GM19099 (cell line): Measurements from ENCODE around the gene HTRA1.

Experiments
- POLR2A ChIP-seq: IDR thresholded peaks from 3 replicates; pipeline ENCODE4 v1.6.1; 2011; ENCODE audit warnings: low read depth; ENCODE audit not compliant: insufficient read length; ENCODE audit errors: extremely low read depth

HTRA1 gene

GRCh38 chr10:122475591-122476332 lies 14.4 kb downstream of the HTRA1 start:
- TF ChIP-seq POLR2A, result no peak

- no peak for TF ChIP-seq POLR2A
These were observed 15.0 kb downstream of the HTRA1 start for GRCh38 chr10:122476333-122476695.

GRCh38 chr10:122477436-122477835 lies 16.1 kb downstream of the HTRA1 start:
- TF ChIP-seq POLR2A, result no peak

GRCh38 chr10:122478971-122479370 lies 17.6 kb downstream of the HTRA1 start:
- TF ChIP-seq POLR2A, result no peak

- TF ChIP-seq POLR2A, result no peak
These were observed 18.9 kb downstream of the HTRA1 start for GRCh38 chr10:122480146-122480833.

DNA sequence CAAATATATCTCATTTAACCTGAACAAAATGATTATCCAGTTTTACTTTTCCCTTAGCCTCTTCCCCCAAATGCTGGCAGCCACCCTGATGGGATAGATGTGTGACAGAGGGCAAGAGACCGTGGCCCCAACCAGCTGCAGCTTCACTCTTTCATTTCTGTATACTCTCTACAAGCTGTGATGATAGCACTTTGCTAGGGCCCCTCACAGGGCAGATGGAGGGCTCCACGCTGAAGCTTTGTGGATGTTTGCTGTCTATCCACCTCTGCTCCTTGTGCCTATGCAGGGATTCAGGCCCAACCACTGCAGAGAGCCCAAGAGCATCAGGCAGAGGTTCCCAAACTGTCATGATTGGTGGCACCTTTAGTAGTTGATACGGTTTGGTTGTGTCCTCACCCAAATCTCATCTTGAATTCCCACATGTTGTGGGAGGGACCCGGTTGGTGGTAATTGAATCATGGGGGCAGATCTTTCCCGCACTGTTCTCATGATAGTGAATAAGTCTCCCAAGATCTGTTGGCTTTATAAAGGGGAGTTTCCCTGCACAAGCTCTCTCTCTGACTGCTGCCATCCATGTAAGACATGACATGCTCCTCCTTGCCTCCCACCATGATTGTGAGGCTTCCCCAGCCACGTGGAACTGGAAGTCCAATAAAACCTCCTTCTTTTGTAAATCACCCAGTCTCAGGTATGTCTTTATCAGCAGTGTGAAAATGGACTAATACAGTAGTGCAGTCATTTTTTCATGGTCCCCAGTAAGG lies 20.1 kb downstream of the HTRA1 start:
- no peak for TF ChIP-seq POLR2A

DNA sequence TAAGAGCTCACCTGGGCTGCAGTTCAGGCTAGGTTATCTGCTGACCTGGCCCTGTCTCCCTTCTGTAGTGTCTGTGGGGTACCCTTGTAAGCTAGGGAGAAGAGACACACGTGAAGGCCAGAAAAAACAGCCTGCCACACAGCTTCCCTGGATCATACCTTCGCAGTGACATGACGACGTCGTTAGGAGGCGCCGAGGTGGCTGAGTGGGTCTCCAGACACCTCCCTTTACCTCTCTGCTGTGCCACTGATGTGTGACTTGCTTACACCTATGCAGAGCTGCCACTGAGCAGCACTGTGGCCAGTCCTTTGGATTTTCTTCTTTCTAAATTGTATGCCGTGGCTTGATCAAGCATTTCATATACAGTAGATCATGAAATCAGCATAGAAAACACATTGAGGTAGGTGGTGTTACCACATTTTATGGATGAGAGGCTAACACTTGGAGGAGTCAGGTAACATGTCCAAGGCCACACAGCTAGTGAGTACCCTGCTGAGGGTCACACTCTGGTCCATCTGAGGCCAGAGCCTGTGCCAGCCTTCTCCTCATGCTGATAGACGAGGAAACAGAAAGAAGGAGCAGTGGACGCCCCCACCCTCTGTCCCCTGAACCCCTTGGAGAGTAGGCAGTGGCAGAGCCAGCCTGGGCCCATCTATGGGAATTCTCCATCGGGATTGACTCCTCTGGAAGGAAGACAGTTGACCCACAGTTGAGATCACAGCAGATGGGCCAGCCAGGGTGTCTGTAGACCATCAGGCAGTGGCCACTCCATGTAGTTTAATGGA lies 23.1 kb downstream of the HTRA1 start:
- TF ChIP-seq POLR2A, result no peak

- TF ChIP-seq POLR2A, result no peak
These were observed 24.3 kb downstream of the HTRA1 start for GRCh38 chr10:122485670-122486069.

DNA sequence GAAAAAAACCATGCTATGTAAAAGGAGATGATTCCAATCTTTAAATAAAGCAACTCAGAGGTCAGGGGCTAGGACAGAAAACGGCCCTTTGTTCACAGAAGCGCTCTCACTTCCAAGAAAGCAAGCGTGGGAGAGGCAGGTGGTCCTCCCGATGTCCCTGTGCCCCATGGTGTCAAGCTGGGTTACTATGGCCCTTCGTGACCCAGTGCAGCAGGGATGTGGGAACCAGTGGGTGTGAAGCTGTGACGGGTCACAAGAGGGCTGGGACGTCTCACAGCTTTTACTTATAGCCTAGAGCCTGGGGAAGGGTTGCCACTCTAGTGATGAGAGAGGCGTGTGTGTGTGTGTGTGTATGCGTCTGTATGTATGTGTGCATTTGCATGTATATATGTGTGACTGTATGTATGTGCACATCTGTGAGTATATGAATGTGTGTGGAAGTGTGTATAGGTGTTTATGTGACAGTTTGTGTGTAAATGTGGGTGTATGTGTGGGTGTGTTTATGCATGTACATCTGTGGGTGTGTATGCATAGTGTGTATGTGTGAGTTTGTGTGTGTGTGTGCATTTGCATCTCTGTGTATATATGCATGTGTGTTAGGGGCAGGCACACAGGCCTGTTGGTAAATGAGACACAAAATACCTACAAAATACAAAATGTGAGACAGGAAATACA lies 25.2 kb downstream of the HTRA1 start:
- no peak for TF ChIP-seq POLR2A

GRCh38 chr10:122487174-122487765 lies 25.9 kb downstream of the HTRA1 start:
- TF ChIP-seq POLR2A, result no peak

GRCh38 chr10:122490268-122490667 lies 28.9 kb downstream of the HTRA1 start:
- no peak for TF ChIP-seq POLR2A

DNA sequence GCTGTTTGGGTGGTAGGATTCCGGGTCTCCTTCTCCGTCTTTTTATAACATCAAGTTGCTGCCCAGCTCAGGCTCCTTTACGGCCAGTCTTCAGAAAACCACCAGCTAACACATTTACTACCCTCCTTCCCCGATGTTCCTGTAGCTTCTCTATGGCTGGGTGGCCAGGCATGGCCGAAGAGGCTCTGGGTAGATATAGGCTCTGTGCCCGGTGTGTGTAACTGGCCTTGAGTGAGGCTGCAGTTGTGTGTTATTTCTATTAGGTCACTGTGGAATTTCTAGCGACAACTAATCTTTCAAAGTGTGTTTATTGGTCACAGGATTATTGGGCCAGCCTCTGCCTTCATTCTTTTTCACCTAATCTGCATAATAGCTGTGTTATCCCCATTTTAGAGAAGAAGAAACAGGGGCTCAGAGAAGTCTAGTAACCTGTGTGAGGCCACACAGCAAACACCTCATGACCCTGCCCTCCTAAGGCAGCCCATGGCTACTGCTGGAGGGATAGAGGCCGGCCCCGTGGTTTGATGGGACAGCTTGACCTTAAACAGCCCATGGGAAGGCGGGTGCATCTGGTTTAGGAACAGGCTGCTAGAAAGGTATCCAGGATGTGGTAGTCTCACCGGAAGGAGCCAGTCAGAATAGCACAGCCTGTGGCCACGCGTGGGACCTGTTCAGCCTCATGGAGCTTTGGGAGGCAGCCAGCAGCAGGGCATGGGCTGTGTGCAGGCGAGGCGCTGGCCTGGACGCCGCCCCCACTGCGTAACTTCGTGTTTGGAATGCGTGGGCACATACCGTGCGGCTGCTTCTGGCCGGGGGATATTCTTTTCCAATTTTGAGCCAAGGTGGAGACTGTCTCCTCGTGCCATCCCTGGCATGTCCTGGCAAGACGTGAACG lies 29.7 kb downstream of the HTRA1 start:
- no peak for TF ChIP-seq POLR2A

- TF ChIP-seq POLR2A, result no peak
These were observed 30.7 kb downstream of the HTRA1 start for GRCh38 chr10:122492006-122492405.

DNA sequence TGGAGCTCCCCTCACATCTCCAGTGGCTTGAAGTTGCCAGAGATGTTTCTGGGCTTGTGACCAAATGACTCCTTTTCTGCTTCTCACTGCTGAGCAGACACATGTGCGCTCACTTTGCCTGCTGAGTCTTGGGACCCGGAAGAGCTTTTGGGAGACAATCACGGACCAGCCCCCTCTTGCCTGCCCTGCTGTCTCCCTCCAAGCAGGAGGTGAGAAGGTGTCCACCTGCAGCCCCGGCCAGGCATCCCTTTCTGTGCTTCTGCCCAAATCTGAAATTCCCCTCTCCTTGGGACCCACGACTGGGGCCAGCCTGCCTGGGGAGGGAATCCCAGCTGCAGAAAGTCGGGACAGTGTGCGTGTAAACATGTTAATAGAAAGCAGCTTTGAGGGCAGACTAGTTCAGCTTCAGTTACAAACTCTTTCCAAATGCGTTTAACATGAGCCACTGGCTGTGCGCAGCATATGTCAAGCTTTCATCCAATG lies 31.7 kb downstream of the HTRA1 start:
- TF ChIP-seq POLR2A, result no peak

GRCh38 chr10:122493761-122494160 lies 32.4 kb downstream of the HTRA1 start:
- TF ChIP-seq POLR2A, result no peak
